ENCODE measurements around the gene SIRPA.

DNA sequence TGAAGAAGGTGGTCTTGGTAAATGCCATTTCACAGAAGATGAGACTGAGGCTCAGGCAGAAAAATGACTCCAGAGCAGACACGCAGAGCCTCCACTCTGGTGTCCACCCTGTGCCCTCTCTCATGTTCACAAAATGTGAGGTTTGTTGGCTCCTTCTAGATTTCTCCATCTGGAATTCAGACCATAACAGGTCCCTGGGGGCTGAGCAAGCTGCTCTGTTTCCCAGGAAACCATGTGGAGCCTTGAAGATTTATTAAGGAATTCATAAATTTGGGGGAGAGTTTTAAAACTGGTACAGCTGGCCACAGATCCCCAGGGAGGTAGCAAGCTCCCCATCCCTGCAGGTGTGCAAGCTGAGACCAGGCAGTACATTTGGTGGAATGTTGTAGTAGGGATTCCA lies 38.8 kb upstream of the SIRPA start:
- TF ChIP-seq CTCF (conservative IDR thresholded peaks at IDR 0.05) (no peak), ZFX (IDR thresholded peaks at IDR 0.05) (no peak)

Data from C4-2B (cell line).